Measurements from ENCODE around the gene ZSWIM4.
A peak's percentile ranks its signal among the peaks of the same experiment; 100 is the strongest.
"Not testable (repeated sequence)": the region's sequence is repeated elsewhere in the genome, so short reads cannot be mapped to it uniquely, and the experiment has no call there.

Gene ZSWIM4

GRCh38 chr19:13848340-13848677 lies 53.1 kb downstream of the ZSWIM4 start:
- in situ Hi-C loops (cut with MboI; ENCODE audit: low sequenced_read_pairs, unreplicated experiment): no loop called here
- no peak for DNase-seq (ENCODE audit: low spot score)
- TF ChIP-seq CTCF (IDR thresholded peaks at IDR 0.05; ENCODE audit: borderline replicate concordance, control extremely low read depth, extremely low read depth, insufficient read depth, missing control alignments): no peak

- no peak for TF ChIP-seq CTCF (IDR thresholded peaks at IDR 0.05; ENCODE audit: borderline replicate concordance, control extremely low read depth, extremely low read depth, insufficient read depth, missing control alignments)
- in situ Hi-C loops (cut with MboI; ENCODE audit: low sequenced_read_pairs, unreplicated experiment): no loop called here
- no peak for DNase-seq (ENCODE audit: low spot score)
Measured at GRCh38 chr19:13848798-13849676, 53.8 kb downstream of the ZSWIM4 start.

GRCh38 chr19:13849991-13850909 lies 55.0 kb downstream of the ZSWIM4 start:
- no peak for TF ChIP-seq CTCF (IDR thresholded peaks at IDR 0.05; ENCODE audit: borderline replicate concordance, control extremely low read depth, extremely low read depth, insufficient read depth, missing control alignments)
- in situ Hi-C loops (cut with MboI; ENCODE audit: low sequenced_read_pairs, unreplicated experiment): loop anchor here (25.0 kb wide), 1 partner anchor 588 kb away; no protein-coding TSS in a partner anchor
- peak; percentile 81 for DNase-seq (ENCODE audit: low spot score)

GRCh38 chr19:13850910-13851733 lies 55.9 kb downstream of the ZSWIM4 start:
- DNase-seq (ENCODE audit: low spot score): no peak
- in situ Hi-C loops (cut with MboI; ENCODE audit: low sequenced_read_pairs, unreplicated experiment): loop anchor here (25.0 kb wide), 1 partner anchor 589 kb away; no protein-coding TSS in a partner anchor
- no peak for TF ChIP-seq CTCF (IDR thresholded peaks at IDR 0.05; ENCODE audit: borderline replicate concordance, control extremely low read depth, extremely low read depth, insufficient read depth, missing control alignments)

- in situ Hi-C loops (cut with MboI; ENCODE audit: low sequenced_read_pairs, unreplicated experiment): loop anchor here (25.0 kb wide), 1 partner anchor 589 kb away; no protein-coding TSS in a partner anchor
- DNase-seq (ENCODE audit: low spot score): not testable (repeated sequence)
Measured at GRCh38 chr19:13851734-13852114, 56.5 kb downstream of the ZSWIM4 start.

- not testable (repeated sequence) for DNase-seq (ENCODE audit: low spot score)
- in situ Hi-C loops (cut with MboI; ENCODE audit: low sequenced_read_pairs, unreplicated experiment): loop anchor here (25.0 kb wide), 1 partner anchor 590 kb away; no protein-coding TSS in a partner anchor
Measured at GRCh38 chr19:13852171-13852707, 57.0 kb downstream of the ZSWIM4 start.

GRCh38 chr19:13856497-13856896 lies 61.3 kb downstream of the ZSWIM4 start:
- in situ Hi-C loops (cut with MboI; ENCODE audit: low sequenced_read_pairs, unreplicated experiment): loop anchor here (25.0 kb wide), 1 partner anchor 594 kb away; no protein-coding TSS in a partner anchor
- no peak for TF ChIP-seq CTCF (IDR thresholded peaks at IDR 0.05; ENCODE audit: borderline replicate concordance, control extremely low read depth, extremely low read depth, insufficient read depth, missing control alignments)
- no peak for DNase-seq (ENCODE audit: low spot score)

Data from GM13976 (cell line).